NCI-H1694 treated with DMSO at 0.1 percent for 48 hours (cell line): ENCODE data around the gene TMEM222.

Experiments used
- DNase-seq: peaks from one replicate; lab custom pipeline; 2025; lab: John Stamatoyannopoulos, UW

TMEM222 gene

GRCh38 chr1:27342391-27342777 lies 20.4 kb downstream of the TMEM222 start:
- no peak for DNase-seq

GRCh38 chr1:27342778-27343638 lies 21.0 kb downstream of the TMEM222 start:
- peak; percentile 36 for DNase-seq

- DNase-seq = no peak
Measured at GRCh38 chr1:27343639-27344025, 21.7 kb downstream of the TMEM222 start.

- DNase-seq = no peak
Measured at GRCh38 chr1:27345272-27345671, 23.3 kb downstream of the TMEM222 start.

- DNase-seq = no peak
Measured at GRCh38 chr1:27346357-27346756, 24.4 kb downstream of the TMEM222 start.

GRCh38 chr1:27346991-27347624 lies 25.1 kb downstream of the TMEM222 start:
- DNase-seq = no peak

- peak; percentile 22 for DNase-seq
Measured at GRCh38 chr1:27348861-27349783, 27.2 kb downstream of the TMEM222 start.

- DNase-seq = no peak
Measured at GRCh38 chr1:27349784-27350662, 28.1 kb downstream of the TMEM222 start.

- DNase-seq = no peak
Measured at GRCh38 chr1:27350663-27351540, 28.9 kb downstream of the TMEM222 start.

- DNase-seq = no peak
Measured at GRCh38 chr1:27351541-27352107, 29.7 kb downstream of the TMEM222 start.

GRCh38 chr1:27353166-27353565 lies 31.2 kb downstream of the TMEM222 start:
- no peak for DNase-seq

GRCh38 chr1:27353629-27354028 lies 31.7 kb downstream of the TMEM222 start:
- DNase-seq = no peak

GRCh38 chr1:27355683-27356082 lies 33.7 kb downstream of the TMEM222 start:
- no peak for DNase-seq

- no peak for DNase-seq
Measured at GRCh38 chr1:27356277-27356618, 34.3 kb downstream of the TMEM222 start.

- no peak for DNase-seq
Measured at GRCh38 chr1:27356619-27357280, 34.8 kb downstream of the TMEM222 start.

GRCh38 chr1:27357281-27358037 lies 35.5 kb downstream of the TMEM222 start:
- peak; percentile 25 for DNase-seq

- DNase-seq = no peak
Measured at GRCh38 chr1:27358038-27358927, 36.3 kb downstream of the TMEM222 start.

- DNase-seq = no peak
Measured at GRCh38 chr1:27358928-27359313, 37.0 kb downstream of the TMEM222 start.
